HepG2 (cell line): ENCODE data around the gene PHF23. TPM values are rescaled to one million over a fixed set of nuclear protein-coding genes. Genes with fewer than 3 reads are reported as not detected.

ENCODE experiments used
- ATF2 ChIP-seq: sonication (generic); formaldehyde crosslinking; IDR thresholded peaks from 2 replicates; pipeline ENCODE4 v1.4.0; 2020; ENCODE audit warnings: missing genetic modification reagents
- BORCS8-MEF2B ChIP-seq: sonication (generic); formaldehyde crosslinking; IDR thresholded peaks from 2 replicates; pipeline ENCODE4 v1.8.0; 2022; ENCODE audit warnings: mild to moderate bottlenecking, missing genetic modification reagents
- CAMTA2 ChIP-seq: sonication (generic); formaldehyde crosslinking; IDR thresholded peaks from 2 replicates; pipeline ENCODE4 v1.4.0; 2020; ENCODE audit warnings: mild to moderate bottlenecking, missing genetic modification reagents, borderline replicate concordance
- FOXK2 ChIP-seq: fragments of 450-650 bp; IDR thresholded peaks from 2 replicates; pipeline ENCODE4 v1.6.1; 2016
- HBP1 ChIP-seq: IDR thresholded peaks from 2 replicates; pipeline ENCODE4 v1.6.1; 2016; ENCODE audit warnings: low read depth, control low read depth
- HDAC1 ChIP-seq: sonication (generic); formaldehyde crosslinking; IDR thresholded peaks from 2 replicates; pipeline ENCODE4 v1.5.1; 2020; ENCODE audit warnings: mild to moderate bottlenecking, missing genetic modification reagents
- HNF1B ChIP-seq: sonication (generic); formaldehyde crosslinking; IDR thresholded peaks from 2 replicates; pipeline ENCODE4 v1.5.1; 2020; ENCODE audit warnings: mild to moderate bottlenecking, moderate library complexity, missing genetic modification reagents
- KLF16 ChIP-seq, 2 experiments: sonication (generic) in 1 of 2; formaldehyde crosslinking in 1 of 2; IDR thresholded peaks; 2 replicates each; pipeline versions ENCODE4 v1.6.1 to v1.8.0; 2016 to 2023; ENCODE audit warnings: missing genetic modification reagents in 2 of 2, missing compliant biosample characterization in 1 of 2
- MAFF ChIP-seq: IDR thresholded peaks from 2 replicates; pipeline ENCODE4 v1.6.1; 2011; ENCODE audit warnings: low read depth, low read length, improper control_type of control experiment
- MEIS1 ChIP-seq: sonication (generic); formaldehyde crosslinking; IDR thresholded peaks from 2 replicates; pipeline ENCODE4 v1.9.0; 2021; ENCODE audit warnings: mild to moderate bottlenecking, missing genetic modification reagents, moderate library complexity, borderline replicate concordance
- NCOA2 ChIP-seq: sonication (generic); formaldehyde crosslinking; IDR thresholded peaks from 2 replicates; pipeline ENCODE4 v1.8.0; 2022; ENCODE audit warnings: inconsistent platforms
- SIN3B ChIP-seq: fragments of 150-350 bp; IDR thresholded peaks from 2 replicates; pipeline ENCODE4 v1.6.1; 2014; ENCODE audit warnings: low read length
- SMAD9 ChIP-seq: sonication (generic); formaldehyde crosslinking; IDR thresholded peaks from 2 replicates; pipeline ENCODE4 v1.5.1; 2020; ENCODE audit warnings: mild to moderate bottlenecking, missing genetic modification reagents
- SUZ12 ChIP-seq: fragments of 150-350 bp; IDR thresholded peaks from 2 replicates; pipeline ENCODE4 v1.6.1; 2014; ENCODE audit warnings: low read depth, low read length
- ZBTB26 ChIP-seq: IDR thresholded peaks from 2 replicates; pipeline ENCODE4 v1.6.1; 2016; ENCODE audit warnings: missing compliant biosample characterization, missing genetic modification reagents, borderline replicate concordance
- ZFY ChIP-seq: sonication (generic); formaldehyde crosslinking; IDR thresholded peaks from 2 replicates; pipeline ENCODE4 v1.4.0; 2020; ENCODE audit warnings: missing genetic modification reagents
- ZKSCAN1 ChIP-seq: fragments of 150-350 bp; IDR thresholded peaks from 2 replicates; pipeline ENCODE4 v1.6.1; 2014; ENCODE audit warnings: low read length
- ZNF143 ChIP-seq: sonication (generic); formaldehyde crosslinking; IDR thresholded peaks from 2 replicates; pipeline ENCODE4 v1.4.0; 2020; ENCODE audit warnings: missing genetic modification reagents
- ZNF335 ChIP-seq: sonication (generic); formaldehyde crosslinking; IDR thresholded peaks from 2 replicates; pipeline ENCODE4 v1.4.0; 2020; ENCODE audit warnings: missing genetic modification reagents
- ZNF564 ChIP-seq: sonication (generic); formaldehyde crosslinking; IDR thresholded peaks from 2 replicates; pipeline ENCODE4 v1.8.1; 2023; ENCODE audit warnings: mild to moderate bottlenecking, missing genetic modification reagents
- ZNF678 ChIP-seq: sonication (generic); formaldehyde crosslinking; IDR thresholded peaks from 2 replicates; pipeline ENCODE4 v1.4.0; 2020; ENCODE audit warnings: mild to moderate bottlenecking, missing genetic modification reagents
- ZSCAN20 ChIP-seq: sonication (generic); formaldehyde crosslinking; IDR thresholded peaks from 2 replicates; pipeline ENCODE4 v1.4.0; 2020; ENCODE audit warnings: missing genetic modification reagents, mild to moderate bottlenecking, borderline replicate concordance
- polyA plus RNA-seq, 8 experiments: library from polyadenylated mRNA; depleted of rRNA in 3 of 8; stranded (reverse) in 7 of 8; unstranded in 1 of 8; fragments of >200 nt; fragmentation: Illumina TruSeq in 4 of 8; extraction: Trizol in 4 of 8; gene quantifications; 2 replicates each; pipeline versions ENCODE4 v1.2.1 to v1.2.3, GENCODE V29; 2011 to 2016; ENCODE audit warnings: low read depth in 4 of 8, missing spikeins in 1 of 8, mixed read lengths in 1 of 8; ENCODE audit not compliant: insufficient read depth in 1 of 8
- total RNA-seq, 5 experiments: library from RNA; depleted of rRNA; stranded (reverse); fragments of >200 nt; fragmentation: Illumina TruSeq; extraction: Trizol; gene quantifications; 2 replicates each; pipeline ENCODE4 v1.2.3, GENCODE V29; 2016; ENCODE audit warnings: low read depth in 1 of 5

Gene PHF23
- total and polyA plus RNA-seq, 2 of the 13 experiments (the other 11 are each of a cell fraction or from before 2014, with no cell fraction given): 27.6 to 33.2 TPM

GRCh38 chr17:7191571-7192270, 47.5 kb downstream of the PHF23 start (continued):
- TF ChIP-seq ATF2 (CRISPR knock-in tag) (no peak), NCOA2 (CRISPR knock-in tag) (no peak), ZSCAN20 (CRISPR knock-in tag) (no peak), HBP1 (CRISPR knock-in tag) (no peak), BORCS8-MEF2B (CRISPR knock-in tag) (0 out of 2 replicates have a peak, but pooled peaks have one; percentile 23), ZNF143 (CRISPR knock-in tag) (peak; percentile 95), CAMTA2 (CRISPR knock-in tag) (no peak), ZNF564 (no peak), ZKSCAN1 (no peak), KLF16 (CRISPR knock-in tag; IDR thresholded peaks at IDR 0.05) (no peak), SIN3B (no peak), HDAC1 (CRISPR knock-in tag) (no peak), SUZ12 (peak; percentile 94), FOXK2 (no peak), ZBTB26 (no peak), HNF1B (CRISPR knock-in tag) (0 out of 2 replicates have a peak, but pooled peaks have one; percentile 20), MEIS1 (CRISPR knock-in tag) (no peak), ZNF678 (CRISPR knock-in tag) (no peak), SMAD9 (CRISPR knock-in tag) (no peak), ZNF335 (CRISPR knock-in tag) (no peak), ZFY (CRISPR knock-in tag) (peak; percentile 59), MAFF (no peak)
